ENCODE data around the gene CHMP6. TPM values are rescaled to one million over a fixed set of nuclear protein-coding genes. Genes with fewer than 3 reads are reported as not detected.

CHMP6 gene
- total RNA-seq = 14.5 TPM

- DNase-seq = no peak
These were observed at the start of gene CHMP6 for GRCh38 chr17:80991645-80992076. Gene CHMP6 (plus strand): TSS chr17:80991841. CDS start chr17:80991919, 78 bp downstream.

- DNase-seq = peak; percentile 87
These were observed 49.0 kb upstream of the CHMP6 start for GRCh38 chr17:80942423-80943345.

- no peak for DNase-seq
These were observed 48.1 kb upstream of the CHMP6 start for GRCh38 chr17:80943346-80944145.

GRCh38 chr17:80944326-80944725 is 47.3 kb upstream of the CHMP6 start:
- no peak for DNase-seq

GRCh38 chr17:80945736-80946135 is 45.9 kb upstream of the CHMP6 start:
- no peak for DNase-seq

- no peak for DNase-seq
These were observed 45.2 kb upstream of the CHMP6 start for GRCh38 chr17:80946449-80946848.

- no peak for DNase-seq
These were observed 44.3 kb upstream of the CHMP6 start for GRCh38 chr17:80947200-80947940.

GRCh38 chr17:80948019-80948975 is 43.3 kb upstream of the CHMP6 start:
- DNase-seq = no peak

GRCh38 chr17:80948976-80949450 is 42.6 kb upstream of the CHMP6 start:
- DNase-seq = no peak

- no peak for DNase-seq
These were observed 41.9 kb upstream of the CHMP6 start for GRCh38 chr17:80949451-80950421.

- DNase-seq = no peak
These were observed 41.0 kb upstream of the CHMP6 start for GRCh38 chr17:80950466-80951120.

GRCh38 chr17:80951121-80952090 is 40.2 kb upstream of the CHMP6 start:
- no peak for DNase-seq

GRCh38 chr17:80952291-80952690 is 39.4 kb upstream of the CHMP6 start:
- no peak for DNase-seq

GRCh38 chr17:80953471-80954315 is 37.9 kb upstream of the CHMP6 start:
- no peak for DNase-seq

- no peak for DNase-seq
These were observed 36.6 kb upstream of the CHMP6 start for GRCh38 chr17:80955078-80955477.

GRCh38 chr17:80955671-80956280 is 35.9 kb upstream of the CHMP6 start:
- no peak for DNase-seq
